Mesendoderm (in vitro differentiated cells): ENCODE measurements around the gene CEP72.
"Not testable (repeated sequence)": the region's sequence is repeated elsewhere in the genome, so short reads cannot be mapped to it uniquely, and the experiment has no call there.

Source experiments
- DNase-seq: peaks from one replicate; pipeline ENCODE4 v3.0.0; 2013
- H2AK5ac ChIP-seq: 2 replicates; pipeline ENCODE4 v1.6.1; 2013; ENCODE audit warnings: low read length, inconsistent platforms
- H2BK120ac ChIP-seq: 2 replicates; pipeline ENCODE4 v1.6.1; 2013; ENCODE audit warnings: low read depth, mild to moderate bottlenecking, low read length, moderate library complexity, mixed read lengths
- H2BK15ac ChIP-seq: replicated peaks from 2 replicates; pipeline ENCODE4 v1.6.1; 2013; ENCODE audit warnings: low read depth, mild to moderate bottlenecking, moderate library complexity
- H2BK5ac ChIP-seq: 2 replicates; pipeline ENCODE4 v1.6.1; 2013; ENCODE audit warnings: low read length, inconsistent platforms
- H3K18ac ChIP-seq: 2 replicates; pipeline ENCODE4 v1.6.1; 2013; ENCODE audit warnings: mild to moderate bottlenecking, low read length, mixed read lengths
- H3K23ac ChIP-seq: one replicate; pipeline ENCODE4 v1.6.1; 2013; ENCODE audit warnings: low read length
- H3K27ac ChIP-seq: 2 replicates; pipeline ENCODE4 v1.5.1; 2013; ENCODE audit warnings: low read depth, mild to moderate bottlenecking, inconsistent platforms, low read length, moderate library complexity
- H3K27me3 ChIP-seq: 2 replicates; pipeline ENCODE4 v1.6.1; 2013; ENCODE audit warnings: low read length, control low read depth, mild to moderate bottlenecking, inconsistent platforms; ENCODE audit not compliant: insufficient read depth, poor library complexity
- H3K36me3 ChIP-seq: 2 replicates; pipeline ENCODE4 v1.6.1; 2013; ENCODE audit warnings: low read length, inconsistent platforms; ENCODE audit not compliant: control insufficient read depth, insufficient read depth
- H3K4ac ChIP-seq: one replicate; pipeline ENCODE4 v1.6.1; 2013; ENCODE audit warnings: low read depth, mild to moderate bottlenecking, low read length, moderate library complexity
- H3K4me1 ChIP-seq: 2 replicates; pipeline ENCODE4 v1.6.1; 2013; ENCODE audit warnings: low read depth, low read length, inconsistent platforms; ENCODE audit not compliant: control insufficient read depth
- H3K4me2 ChIP-seq: 2 replicates; pipeline ENCODE4 v1.6.1; 2013; ENCODE audit warnings: low read length
- H3K4me3 ChIP-seq: 2 replicates; pipeline ENCODE4 v1.5.1; 2013; ENCODE audit warnings: mild to moderate bottlenecking, low read length
- H3K56ac ChIP-seq: one replicate; pipeline ENCODE4 v1.6.1; 2013; ENCODE audit warnings: low read length
- H3K79me1 ChIP-seq: 2 replicates; pipeline ENCODE4 v1.6.1; 2013; ENCODE audit warnings: low read length, inconsistent platforms
- H3K79me2 ChIP-seq: 2 replicates; pipeline ENCODE4 v1.6.1; 2013; ENCODE audit warnings: mild to moderate bottlenecking, low read length; ENCODE audit not compliant: control insufficient read depth, insufficient read depth
- H3K9ac ChIP-seq: 2 replicates; pipeline ENCODE4 v1.6.1; 2013; ENCODE audit warnings: low read length, inconsistent platforms
- H4K5ac ChIP-seq: one replicate; pipeline ENCODE4 v1.6.1; 2013; ENCODE audit warnings: low read length
- H4K8ac ChIP-seq: one replicate; pipeline ENCODE4 v1.6.1; 2013; ENCODE audit warnings: low read depth, mild to moderate bottlenecking, control low read depth, low read length, moderate library complexity
- WGBS: extraction: QIAGEN DNeasy Blood & Tissue Kit; methylation state at CpG from one replicate; pipeline ENCODE4 v1.1.7; 2013; ENCODE audit warnings: low lambda C conversion rate, missing lambda C conversion rate; ENCODE audit not compliant: insufficient coverage; ENCODE audit errors: extremely low coverage; 5-methylcytosine and 5-hydroxymethylcytosine counted together

The CEP72 gene

DNA sequence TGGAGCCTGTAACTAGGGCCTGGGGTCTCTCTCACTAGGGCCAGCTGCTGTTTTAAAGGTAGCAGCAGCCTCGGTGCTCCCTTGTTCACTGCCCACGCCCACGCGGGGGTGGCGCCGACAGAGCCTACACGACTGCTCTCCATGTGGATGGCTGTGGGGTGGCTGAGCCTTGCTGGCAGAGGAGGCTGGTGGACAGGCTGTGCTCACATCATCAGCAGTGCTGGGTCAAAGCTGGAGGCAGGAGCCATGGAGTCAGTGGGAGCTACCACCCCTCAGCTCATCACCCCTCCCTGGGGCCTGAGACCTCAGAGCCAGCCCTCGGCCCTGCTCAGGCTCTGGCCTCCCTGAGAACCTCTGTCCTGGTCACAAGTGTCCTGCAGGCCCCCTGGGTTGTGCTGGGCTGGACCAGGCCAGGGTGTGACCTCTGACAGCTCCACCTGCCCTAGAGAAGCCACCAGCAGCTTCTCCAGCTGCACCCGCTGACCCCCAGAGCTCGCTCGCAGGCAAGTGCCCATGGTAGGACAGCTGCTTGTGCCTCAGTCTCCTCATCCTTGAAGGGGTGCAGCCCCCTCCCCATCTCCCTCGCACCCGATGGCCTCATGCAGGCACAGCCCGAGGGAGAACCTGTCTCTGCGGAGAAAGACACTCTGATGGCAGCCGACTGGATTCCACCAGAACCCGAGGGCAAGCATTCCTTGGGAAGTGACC lies 70.7 kb downstream of the CEP72 start:
- H3K36me3 ChIP-seq, H2BK120ac ChIP-seq, H3K9ac ChIP-seq, H2AK5ac ChIP-seq, H3K27ac ChIP-seq, H3K4ac ChIP-seq, H3K4me1 ChIP-seq, H3K18ac ChIP-seq, H3K79me1 ChIP-seq, DNase-seq, H4K5ac ChIP-seq, H3K4me3 ChIP-seq, H3K23ac ChIP-seq, H2BK15ac ChIP-seq, H4K8ac ChIP-seq, H2BK5ac ChIP-seq, H3K56ac ChIP-seq, H3K4me2 ChIP-seq, H3K27me3 ChIP-seq, H3K79me2 ChIP-seq: not testable (repeated sequence)
- WGBS: no CpG with 5 or more reads among the region's 17 CpGs

DNA sequence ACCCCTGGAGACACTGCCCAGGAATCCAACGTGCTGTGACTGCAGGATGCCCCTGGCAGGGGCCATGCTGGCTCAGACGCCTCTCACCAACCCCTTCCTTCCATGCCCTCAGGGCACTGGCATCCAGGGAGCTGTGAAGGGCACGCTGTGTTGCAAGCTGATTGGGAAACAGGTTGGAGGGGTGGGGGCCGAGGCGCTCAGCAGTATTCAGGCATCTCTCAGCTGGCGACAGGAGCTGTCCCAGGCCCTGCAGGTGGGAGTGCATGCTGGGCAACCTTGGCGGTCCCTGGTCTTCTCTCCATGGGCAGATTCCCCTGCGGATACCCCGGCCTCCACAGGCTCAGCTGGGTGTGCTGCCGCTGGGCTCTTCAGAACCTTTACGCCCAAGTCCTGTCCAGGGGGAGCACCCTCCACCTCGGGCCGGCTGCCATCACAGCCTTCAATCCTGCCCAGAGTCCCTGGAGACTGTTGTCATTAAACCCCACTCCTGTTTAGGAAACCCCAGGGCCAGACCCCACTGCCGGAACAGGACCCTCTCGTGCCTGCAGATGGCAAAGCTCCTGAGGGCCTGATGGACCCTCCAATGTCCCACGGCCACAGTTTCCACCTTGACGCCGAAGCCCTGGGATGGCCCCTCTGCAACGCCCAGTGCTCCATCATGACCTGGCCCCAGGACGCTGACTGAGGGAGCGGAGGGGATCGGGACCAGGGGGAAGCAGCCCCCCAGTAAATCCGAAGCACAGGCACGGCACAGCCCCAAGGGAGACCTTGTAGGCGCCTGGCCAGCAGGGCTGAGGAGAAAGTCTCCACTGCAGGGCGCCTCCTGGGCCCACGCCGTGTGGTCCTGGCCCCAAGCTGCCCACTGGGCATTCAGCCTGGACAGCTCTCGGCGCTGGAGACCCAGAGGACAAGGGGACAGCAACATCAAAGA lies 71.7 kb downstream of the CEP72 start:
- no peak overlapping the region for H3K18ac ChIP-seq
- no peak overlapping the region for H2BK15ac ChIP-seq
- H2BK120ac ChIP-seq: no peak overlapping the region
- H2AK5ac ChIP-seq: no peak overlapping the region
- H3K79me2 ChIP-seq: no peaks in the 10 kb centered on the region
- WGBS: no CpG with 5 or more reads among the region's 30 CpGs
- no peaks in the 10 kb centered on the region for H3K4me1 ChIP-seq
- H3K4me3 ChIP-seq: no peak overlapping the region
- DNase-seq: no peak
- H3K79me1 ChIP-seq: no peaks in the 10 kb centered on the region
- no peaks in the 10 kb centered on the region for H3K27me3 ChIP-seq
- H3K9ac ChIP-seq: no peak overlapping the region
- no peaks in the 10 kb centered on the region for H3K36me3 ChIP-seq
- H2BK5ac ChIP-seq: no peak overlapping the region
- H3K56ac ChIP-seq: no peak overlapping the region
- H4K5ac ChIP-seq: no peak overlapping the region
- H3K23ac ChIP-seq: no peak overlapping the region
- no peak overlapping the region for H3K4me2 ChIP-seq
- no peak overlapping the region for H3K4ac ChIP-seq
- H4K8ac ChIP-seq: no peak overlapping the region
- no peak overlapping the region for H3K27ac ChIP-seq

DNA sequence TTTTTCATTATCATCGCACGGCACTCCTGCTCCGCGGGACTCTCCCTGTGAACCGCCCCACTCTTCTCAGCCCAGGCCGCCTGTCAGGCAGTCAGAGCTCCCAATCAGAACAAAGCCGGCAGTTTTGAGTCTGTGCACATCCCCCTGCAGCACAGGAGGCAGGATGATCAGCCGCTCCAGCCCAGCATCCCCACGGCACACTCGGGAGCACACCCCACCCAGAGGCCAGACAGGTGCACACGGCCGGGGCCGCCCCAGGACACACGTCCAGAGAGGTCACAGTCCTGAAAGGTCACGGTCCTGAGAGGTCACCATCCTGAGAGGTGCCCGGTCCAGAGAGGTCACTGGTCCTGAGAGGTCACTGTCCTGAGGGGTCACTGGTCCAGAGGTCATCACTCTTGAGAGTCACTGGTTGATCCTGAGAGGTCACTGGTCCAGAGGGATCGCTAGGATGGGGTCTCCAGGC lies 72.6 kb downstream of the CEP72 start:
- H2BK15ac ChIP-seq: no peak overlapping the region
- WGBS: no CpG with 5 or more reads among the region's 17 CpGs
- no peak overlapping the region for H4K8ac ChIP-seq
- no peak overlapping the region for H3K27ac ChIP-seq
- no peak overlapping the region for H3K4ac ChIP-seq
- H3K23ac ChIP-seq: no peak overlapping the region
- H3K4me3 ChIP-seq: no peak overlapping the region
- no peak overlapping the region for H3K56ac ChIP-seq
- no peak overlapping the region for H2AK5ac ChIP-seq
- no peaks in the 10 kb centered on the region for H3K79me1 ChIP-seq
- H3K36me3 ChIP-seq: no peaks in the 10 kb centered on the region
- H3K79me2 ChIP-seq: no peaks in the 10 kb centered on the region
- no peak overlapping the region for H4K5ac ChIP-seq
- H3K27me3 ChIP-seq: no peaks in the 10 kb centered on the region
- H3K4me1 ChIP-seq: no peaks in the 10 kb centered on the region
- H2BK120ac ChIP-seq: no peak overlapping the region
- no peak overlapping the region for H2BK5ac ChIP-seq
- no peak for DNase-seq
- no peak overlapping the region for H3K4me2 ChIP-seq
- no peak overlapping the region for H3K18ac ChIP-seq
- no peak overlapping the region for H3K9ac ChIP-seq

DNA sequence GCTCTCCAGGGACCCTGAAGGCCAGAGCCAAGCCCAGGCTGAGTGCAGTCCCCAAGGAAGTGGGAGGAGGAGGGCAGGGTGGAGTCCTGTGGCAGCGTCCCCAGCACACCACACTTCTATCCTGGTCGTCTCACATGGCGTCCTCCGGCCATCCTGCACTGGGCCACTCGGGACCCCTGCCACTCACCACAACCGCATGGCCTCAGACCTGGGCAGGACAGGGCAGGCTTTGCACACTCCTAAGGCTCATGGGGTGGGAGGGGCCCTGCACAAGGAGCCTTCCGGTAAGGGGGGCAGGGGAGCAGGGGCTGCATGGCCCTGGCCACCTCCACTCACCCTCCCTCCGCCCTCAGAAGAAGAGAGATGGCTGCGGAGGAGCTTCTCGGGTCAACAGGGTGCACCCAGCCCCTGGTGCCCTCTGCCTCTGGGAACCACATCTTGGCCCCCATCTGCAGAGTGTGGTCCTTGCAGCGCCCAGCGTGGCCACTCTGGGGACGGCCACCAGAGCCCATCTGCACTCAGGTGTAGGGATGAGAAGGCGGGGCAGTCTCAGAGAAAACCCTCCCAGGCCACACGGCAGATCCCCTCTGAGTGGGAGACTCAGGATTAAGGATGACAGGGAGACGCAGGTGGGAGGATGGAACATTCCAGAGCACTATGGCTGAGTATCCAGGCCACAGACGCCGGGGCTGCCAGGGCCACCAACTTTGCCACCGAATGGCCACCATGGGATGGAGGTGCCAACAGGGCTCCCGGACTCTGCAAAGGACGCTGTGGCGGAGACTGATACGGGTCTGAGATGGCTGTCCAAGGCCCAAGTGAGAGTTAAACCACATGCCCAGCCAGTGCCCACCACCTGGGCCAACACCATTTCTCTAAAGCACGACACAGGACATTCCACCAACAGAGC lies 73.4 kb downstream of the CEP72 start:
- Histone ChIP-seq H3K79me2 (no peaks in the 10 kb centered on the region), H3K18ac (no peak overlapping the region), H3K27ac (no peak overlapping the region), H3K4me1 (no peaks in the 10 kb centered on the region), H3K23ac (no peak overlapping the region), H2AK5ac (no peak overlapping the region), H2BK15ac (no peak overlapping the region), H2BK5ac (no peak overlapping the region), H4K5ac (no peak overlapping the region), H4K8ac (no peak overlapping the region), H3K27me3 (no peaks in the 10 kb centered on the region), H3K36me3 (no peaks in the 10 kb centered on the region), H3K4me3 (no peak overlapping the region), H3K9ac (no peak overlapping the region), H3K79me1 (no peaks in the 10 kb centered on the region), H3K56ac (no peak overlapping the region), H3K4ac (no peak overlapping the region), H2BK120ac (no peak overlapping the region), H3K4me2 (no peak overlapping the region)
- no CpG with 5 or more reads among the region's 24 CpGs for WGBS
- DNase-seq: no peak

DNA sequence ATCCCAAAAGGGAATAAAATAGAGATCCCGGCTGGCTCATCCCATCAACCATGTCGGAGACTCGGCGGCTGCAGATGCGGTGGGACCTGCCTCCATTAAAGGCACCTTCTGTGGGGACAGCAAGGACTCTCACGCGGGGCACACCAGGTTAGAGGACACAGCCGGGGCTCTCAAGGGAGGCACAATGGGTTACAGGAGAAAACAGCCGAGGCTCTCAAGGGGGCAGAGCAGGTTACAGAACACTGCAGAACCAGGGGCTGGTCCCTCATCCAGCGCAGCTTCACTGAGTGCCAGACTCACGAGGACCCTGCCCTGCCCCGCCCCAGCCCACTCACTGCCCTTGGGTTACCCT lies 74.0 kb downstream of the CEP72 start:
- H2BK15ac ChIP-seq, H3K23ac ChIP-seq, H3K4me1 ChIP-seq, H3K18ac ChIP-seq, H3K79me2 ChIP-seq, H3K4me2 ChIP-seq, H3K36me3 ChIP-seq, H3K56ac ChIP-seq, H2BK120ac ChIP-seq, H2AK5ac ChIP-seq, H3K27ac ChIP-seq, H4K8ac ChIP-seq, H3K27me3 ChIP-seq, DNase-seq, H2BK5ac ChIP-seq, H3K9ac ChIP-seq, H3K4me3 ChIP-seq, H3K79me1 ChIP-seq, H4K5ac ChIP-seq, H3K4ac ChIP-seq: not testable (repeated sequence)
- no CpG with 5 or more reads among the region's 12 CpGs for WGBS
